ENCODE measurements around the gene MACROD2.

- TF ChIP-seq, protein P1, sequence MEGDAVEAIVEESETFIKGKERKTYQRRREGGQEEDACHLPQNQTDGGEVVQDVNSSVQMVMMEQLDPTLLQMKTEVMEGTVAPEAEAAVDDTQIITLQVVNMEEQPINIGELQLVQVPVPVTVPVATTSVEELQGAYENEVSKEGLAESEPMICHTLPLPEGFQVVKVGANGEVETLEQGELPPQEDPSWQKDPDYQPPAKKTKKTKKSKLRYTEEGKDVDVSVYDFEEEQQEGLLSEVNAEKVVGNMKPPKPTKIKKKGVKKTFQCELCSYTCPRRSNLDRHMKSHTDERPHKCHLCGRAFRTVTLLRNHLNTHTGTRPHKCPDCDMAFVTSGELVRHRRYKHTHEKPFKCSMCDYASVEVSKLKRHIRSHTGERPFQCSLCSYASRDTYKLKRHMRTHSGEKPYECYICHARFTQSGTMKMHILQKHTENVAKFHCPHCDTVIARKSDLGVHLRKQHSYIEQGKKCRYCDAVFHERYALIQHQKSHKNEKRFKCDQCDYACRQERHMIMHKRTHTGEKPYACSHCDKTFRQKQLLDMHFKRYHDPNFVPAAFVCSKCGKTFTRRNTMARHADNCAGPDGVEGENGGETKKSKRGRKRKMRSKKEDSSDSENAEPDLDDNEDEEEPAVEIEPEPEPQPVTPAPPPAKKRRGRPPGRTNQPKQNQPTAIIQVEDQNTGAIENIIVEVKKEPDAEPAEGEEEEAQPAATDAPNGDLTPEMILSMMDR (IDR thresholded peaks at IDR 0.05), result no peak
- TF ChIP-seq POLR2A (IDR thresholded peaks at IDR 0.05), result no peak
These were observed 865.1 kb downstream of the MACROD2 start for GRCh38 chr20:14860410-14860814.

Data from uterus (tissue), 2 donors.